GM18507 (cell line): ENCODE measurements around the gene MRPS34.

Source experiments
- DNase-seq: peaks from one replicate; pipeline ENCODE4 v3.0.0; 2011; ENCODE audit warnings: low read depth; ENCODE audit not compliant: insufficient read length; ENCODE audit errors: extremely low spot score
- FAIRE-seq: peaks from 2 replicates; lab custom pipeline; 2011; peaks lifted over from hg19 to GRCh38; lab: Jason Lieb, UNC

MRPS34 gene

GRCh38 chr16:1761751-1762150 is 11.2 kb downstream of the MRPS34 start:
- DNase-seq: no peak
- no peak for FAIRE-seq

- DNase-seq (no peak), FAIRE-seq (no peak)
Observed at GRCh38 chr16:1760911-1761310, 12.0 kb downstream of the MRPS34 start.

GRCh38 chr16:1759511-1759910 is 13.4 kb downstream of the MRPS34 start:
- no peak for FAIRE-seq
- DNase-seq: no peak

GRCh38 chr16:1758923-1759322 is 14.0 kb downstream of the MRPS34 start:
- DNase-seq (no peak), FAIRE-seq (no peak)

- no peak for FAIRE-seq
- DNase-seq: no peak
Observed at GRCh38 chr16:1757714-1758461, 15.0 kb downstream of the MRPS34 start.

- DNase-seq: no peak
- FAIRE-seq: no peak
Observed at GRCh38 chr16:1754204-1754603, 18.7 kb downstream of the MRPS34 start.

- DNase-seq: no peak
- FAIRE-seq: no peak
Observed at GRCh38 chr16:1752853-1753252, 20.1 kb downstream of the MRPS34 start.

- DNase-seq: no peak
- no peak for FAIRE-seq
Observed at GRCh38 chr16:1751946-1752345, 21.0 kb downstream of the MRPS34 start.

- DNase-seq (no peak), FAIRE-seq (no peak)
Observed at GRCh38 chr16:1749152-1750117, 23.5 kb downstream of the MRPS34 start.

GRCh38 chr16:1747934-1748333 is 25.0 kb downstream of the MRPS34 start:
- no peak for FAIRE-seq
- DNase-seq: no peak

GRCh38 chr16:1746693-1747195 is 26.2 kb downstream of the MRPS34 start:
- FAIRE-seq (no peak), DNase-seq (no peak)

GRCh38 chr16:1745900-1746692 is 26.8 kb downstream of the MRPS34 start:
- DNase-seq (no peak), FAIRE-seq (no peak)

- no peak for DNase-seq
- FAIRE-seq: no peak
Observed at GRCh38 chr16:1745181-1745899, 27.6 kb downstream of the MRPS34 start.

- DNase-seq: no peak
Observed at GRCh38 chr16:1744338-1744840, 28.5 kb downstream of the MRPS34 start.

GRCh38 chr16:1743376-1744337 is 29.3 kb downstream of the MRPS34 start:
- FAIRE-seq: no peak
- DNase-seq: no peak

More at GRCh38 chr16:1744338-1744840, 28.5 kb downstream of the MRPS34 start:
- FAIRE-seq: no peak

GRCh38 chr16:1741553-1742165 is 31.3 kb downstream of the MRPS34 start:
- no peak for FAIRE-seq

GRCh38 chr16:1740781-1741490 is 32.0 kb downstream of the MRPS34 start:
- DNase-seq (no peak), FAIRE-seq (no peak)

More at GRCh38 chr16:1741553-1742165, 31.3 kb downstream of the MRPS34 start:
- no peak for DNase-seq
